GM23338 (cell line): ENCODE data around the gene ZC3H8.

Experiments
- CREB1 ChIP-seq: fragments of 250-450 bp; sonication (Bioruptor Pico); IDR thresholded peaks from 2 replicates; pipeline ENCODE4 v1.5.0; 2020; ENCODE audit warnings: low read depth, mild to moderate bottlenecking, moderate library complexity
- EZH2 ChIP-seq: fragments of 200-600 bp; sonication (generic); IDR thresholded peaks from one replicate; pipeline ENCODE4 v1.8.0; 2017; ENCODE audit warnings: antibody characterized with exemption, mild to moderate bottlenecking, low read depth; ENCODE audit not compliant: unreplicated experiment
- EZH2phosphoT487 ChIP-seq: fragments of 200-600 bp; sonication (generic); IDR thresholded peaks from one replicate; pipeline ENCODE4 v1.8.1; 2018; ENCODE audit warnings: antibody characterized with exemption; ENCODE audit not compliant: unreplicated experiment
- POLR2AphosphoS5 ChIP-seq: IDR thresholded peaks from 2 replicates; pipeline ENCODE4 v1.6.1; 2016; ENCODE audit warnings: antibody characterized with exemption, low read depth
- TF ChIP-seq, protein P1 (sequence below), 2 experiments: fragments of 200-600 bp in 1 of 2; sonication (generic) in 1 of 2; conservative IDR thresholded peaks; 2 replicates each; pipeline versions ENCODE4 v1.5.1 to v1.6.1; 2016 to 2017; ENCODE audit warnings: antibody characterized with exemption in 2 of 2, low read depth in 2 of 2, mild to moderate bottlenecking in 2 of 2, moderate library complexity in 1 of 2
- TF ChIP-seq, protein P2 (sequence below): IDR thresholded peaks from one replicate; pipeline ENCODE4 v1.6.1; 2018; ENCODE audit warnings: antibody characterized with exemption; ENCODE audit not compliant: unreplicated experiment

DNA sequence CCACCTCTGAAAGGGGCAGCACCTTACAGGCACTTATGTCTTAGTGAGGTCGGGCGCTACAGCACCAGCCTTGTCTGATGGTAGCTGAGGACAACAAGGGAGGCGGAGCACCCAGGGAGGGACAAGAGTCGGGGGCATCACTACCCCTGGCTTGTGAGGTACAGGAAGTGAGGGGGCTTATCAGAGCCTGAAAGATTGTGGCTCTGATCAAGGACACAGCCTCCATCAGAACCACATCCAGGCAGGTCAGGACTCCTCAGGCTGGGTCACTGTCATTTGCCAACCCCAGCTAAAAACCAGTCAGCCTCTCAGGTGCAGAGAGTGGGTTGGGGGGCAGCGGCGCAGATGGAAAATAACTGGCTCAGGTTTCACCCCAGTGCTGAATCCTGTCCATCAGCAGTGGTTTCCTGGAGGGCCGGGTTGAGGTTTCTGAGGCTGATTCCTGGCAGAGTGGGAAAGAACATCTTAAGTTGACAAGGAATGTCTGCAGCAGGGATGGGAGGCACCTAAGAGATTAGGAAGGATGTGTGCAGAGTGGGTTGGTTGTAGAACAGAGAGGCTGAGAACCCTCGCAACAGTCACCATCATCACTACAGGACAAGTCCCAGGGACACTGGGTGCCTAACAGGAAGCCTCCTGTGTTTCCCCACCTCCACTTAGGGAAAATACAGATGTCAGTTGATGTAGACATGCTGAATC, 71.4 kb downstream of the ZC3H8 start:
- TF ChIP-seq, protein P1, sequence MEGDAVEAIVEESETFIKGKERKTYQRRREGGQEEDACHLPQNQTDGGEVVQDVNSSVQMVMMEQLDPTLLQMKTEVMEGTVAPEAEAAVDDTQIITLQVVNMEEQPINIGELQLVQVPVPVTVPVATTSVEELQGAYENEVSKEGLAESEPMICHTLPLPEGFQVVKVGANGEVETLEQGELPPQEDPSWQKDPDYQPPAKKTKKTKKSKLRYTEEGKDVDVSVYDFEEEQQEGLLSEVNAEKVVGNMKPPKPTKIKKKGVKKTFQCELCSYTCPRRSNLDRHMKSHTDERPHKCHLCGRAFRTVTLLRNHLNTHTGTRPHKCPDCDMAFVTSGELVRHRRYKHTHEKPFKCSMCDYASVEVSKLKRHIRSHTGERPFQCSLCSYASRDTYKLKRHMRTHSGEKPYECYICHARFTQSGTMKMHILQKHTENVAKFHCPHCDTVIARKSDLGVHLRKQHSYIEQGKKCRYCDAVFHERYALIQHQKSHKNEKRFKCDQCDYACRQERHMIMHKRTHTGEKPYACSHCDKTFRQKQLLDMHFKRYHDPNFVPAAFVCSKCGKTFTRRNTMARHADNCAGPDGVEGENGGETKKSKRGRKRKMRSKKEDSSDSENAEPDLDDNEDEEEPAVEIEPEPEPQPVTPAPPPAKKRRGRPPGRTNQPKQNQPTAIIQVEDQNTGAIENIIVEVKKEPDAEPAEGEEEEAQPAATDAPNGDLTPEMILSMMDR (conservative IDR thresholded peaks at IDR 0.05; ENCODE audit: low read depth in 2 of 2): no peak
- TF ChIP-seq EZH2phosphoT487 (no peak), CREB1 (no peak), EZH2 (no peak), POLR2AphosphoS5 (no peak)
- TF ChIP-seq, protein P2, sequence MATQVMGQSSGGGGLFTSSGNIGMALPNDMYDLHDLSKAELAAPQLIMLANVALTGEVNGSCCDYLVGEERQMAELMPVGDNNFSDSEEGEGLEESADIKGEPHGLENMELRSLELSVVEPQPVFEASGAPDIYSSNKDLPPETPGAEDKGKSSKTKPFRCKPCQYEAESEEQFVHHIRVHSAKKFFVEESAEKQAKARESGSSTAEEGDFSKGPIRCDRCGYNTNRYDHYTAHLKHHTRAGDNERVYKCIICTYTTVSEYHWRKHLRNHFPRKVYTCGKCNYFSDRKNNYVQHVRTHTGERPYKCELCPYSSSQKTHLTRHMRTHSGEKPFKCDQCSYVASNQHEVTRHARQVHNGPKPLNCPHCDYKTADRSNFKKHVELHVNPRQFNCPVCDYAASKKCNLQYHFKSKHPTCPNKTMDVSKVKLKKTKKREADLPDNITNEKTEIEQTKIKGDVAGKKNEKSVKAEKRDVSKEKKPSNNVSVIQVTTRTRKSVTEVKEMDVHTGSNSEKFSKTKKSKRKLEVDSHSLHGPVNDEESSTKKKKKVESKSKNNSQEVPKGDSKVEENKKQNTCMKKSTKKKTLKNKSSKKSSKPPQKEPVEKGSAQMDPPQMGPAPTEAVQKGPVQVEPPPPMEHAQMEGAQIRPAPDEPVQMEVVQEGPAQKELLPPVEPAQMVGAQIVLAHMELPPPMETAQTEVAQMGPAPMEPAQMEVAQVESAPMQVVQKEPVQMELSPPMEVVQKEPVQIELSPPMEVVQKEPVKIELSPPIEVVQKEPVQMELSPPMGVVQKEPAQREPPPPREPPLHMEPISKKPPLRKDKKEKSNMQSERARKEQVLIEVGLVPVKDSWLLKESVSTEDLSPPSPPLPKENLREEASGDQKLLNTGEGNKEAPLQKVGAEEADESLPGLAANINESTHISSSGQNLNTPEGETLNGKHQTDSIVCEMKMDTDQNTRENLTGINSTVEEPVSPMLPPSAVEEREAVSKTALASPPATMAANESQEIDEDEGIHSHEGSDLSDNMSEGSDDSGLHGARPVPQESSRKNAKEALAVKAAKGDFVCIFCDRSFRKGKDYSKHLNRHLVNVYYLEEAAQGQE: no peak
